ENCODE data around the gene FARSA.

DNA sequence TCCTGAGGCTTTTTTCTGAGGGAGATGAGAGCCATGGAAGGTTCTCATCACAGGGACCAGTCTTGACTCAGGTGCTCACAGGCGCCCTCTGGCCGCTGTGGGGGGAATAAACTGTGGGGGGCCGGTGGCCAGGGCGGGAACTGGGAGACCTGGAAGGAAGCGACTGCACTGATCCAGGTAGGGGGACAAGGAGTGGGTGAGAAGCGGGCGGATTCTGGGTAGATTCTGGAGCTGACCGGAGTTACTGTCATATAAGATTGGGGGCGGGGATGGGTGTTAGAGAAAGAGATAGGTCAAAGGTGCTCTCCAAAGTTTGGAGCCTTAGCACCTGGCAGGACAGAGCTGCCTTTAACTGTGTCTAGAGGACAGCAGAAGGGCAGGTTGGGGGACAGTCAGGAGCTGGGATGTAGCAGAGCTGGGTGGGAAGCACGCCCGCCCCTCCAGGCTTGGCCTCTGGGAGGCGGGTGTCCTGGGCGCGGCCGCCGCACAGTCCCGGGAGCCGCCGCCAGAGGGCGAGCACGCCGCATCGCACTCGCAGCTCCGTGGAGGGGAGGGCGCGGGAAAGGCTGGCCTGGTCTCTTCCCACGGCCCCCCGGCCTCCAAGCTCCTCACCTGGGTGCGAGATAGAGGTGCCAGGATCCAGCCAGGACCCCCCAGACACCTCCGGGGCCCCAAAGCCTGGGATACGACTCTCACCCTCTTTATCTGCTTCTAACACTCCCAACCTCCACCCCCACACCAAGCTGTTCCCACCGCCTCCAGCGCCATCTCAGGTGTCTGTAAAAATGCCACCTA lies 31.7 kb upstream of the FARSA start:
- no peak for TF ChIP-seq POLR2A (IDR thresholded peaks at IDR 0.05)
- peak in 1 of 3 donors; percentile 74 for TF ChIP-seq CTCF (IDR thresholded peaks at IDR 0.05)

Data from lower leg skin (tissue), 3 donors.